Measurements from ENCODE around the gene ZBTB2. TPM values are rescaled to one million over a fixed set of nuclear protein-coding genes. Genes with fewer than 3 reads are reported as not detected.
"Not testable (repeated sequence)": the region's sequence is repeated elsewhere in the genome, so short reads cannot be mapped to it uniquely, and the experiment has no call there.

The ZBTB2 gene
- total and polyA plus RNA-seq, 5 donors from 2014 or later, result 18.0 to 31.9 (median 20.9) TPM

GRCh38 chr6:151370509-151371078 lies 20.8 kb downstream of the ZBTB2 start:
- Mint-ChIP-seq H3K9me3 (peaks cover 0 to 1% (median 0%) of the 10 kb centered on the region in 7 donors), H3K4me3 (no peak overlapping the region), H3K27ac (peak overlapping the region in 1 of 3 donors; percentile 88), H3K27me3 (no peaks in the 10 kb centered on the region), H3K36me3 (peaks cover 47% of the 10 kb centered on the region), H3K4me1 (peaks cover 32 to 44% (median 41%) of the 10 kb centered on the region in 4 donors)
- H3K9me3 ChIP-seq (ENCODE audit: control insufficient read depth in 2 of 2, low read length in 2 of 2), result no peaks in the 10 kb centered on the region
- H3K27me3 ChIP-seq (ENCODE audit: control insufficient read depth, insufficient read depth, low read length), result no peaks in the 10 kb centered on the region
- peaks cover 46% of the 10 kb centered on the region for H3K36me3 ChIP-seq (ENCODE audit: control insufficient read depth, insufficient read depth, low read length)
- H3K4me3 ChIP-seq (ENCODE audit: low read depth, low read length), result no peak overlapping the region
- ATAC-seq (ENCODE audit: low read depth in 2 of 2) (no peak), DNase-seq (no peak)
- no peak overlapping the region for H3K27ac ChIP-seq (ENCODE audit: insufficient read depth, low read length, poor library complexity, severe bottlenecking)
- peaks cover 38% of the 10 kb centered on the region for H3K4me1 ChIP-seq (ENCODE audit: control insufficient read depth, insufficient read depth, low read length, poor library complexity, severe bottlenecking)

DNA sequence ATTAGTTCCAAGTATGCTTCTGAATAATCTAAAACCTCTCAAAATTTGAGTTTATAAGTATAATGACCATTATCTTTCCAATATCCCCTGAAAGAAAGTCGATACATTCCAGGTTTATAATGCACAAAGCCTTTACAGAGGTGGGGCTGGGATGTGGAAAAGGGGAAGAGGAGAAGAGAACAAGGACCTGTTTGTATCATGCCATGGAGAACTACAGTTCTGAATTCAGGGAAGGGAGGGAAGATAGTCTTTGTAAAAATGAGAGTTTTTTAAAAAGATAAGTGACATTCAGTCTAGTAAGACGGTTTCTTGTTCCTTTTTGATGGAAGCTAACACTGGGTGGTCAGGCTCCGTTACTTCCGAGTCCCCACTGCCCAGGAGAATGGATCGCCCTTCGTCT lies 26.1 kb downstream of the ZBTB2 start:
- Mint-ChIP-seq H3K27ac (peak overlapping the region in 1 of 3 donors; percentile 49), H3K4me1 (peaks cover 2 to 11% (median 4%) of the 10 kb centered on the region in 4 donors), H3K9me3 (no peaks in the 10 kb centered on the region)

GRCh38 chr6:151359486-151359885 lies 31.9 kb downstream of the ZBTB2 start:
- Histone ChIP-seq H3K9me3 (ENCODE audit: control insufficient read depth in 2 of 2, low read length in 2 of 2) (no peaks in the 10 kb centered on the region), H3K4me1 (ENCODE audit: control insufficient read depth, insufficient read depth, low read length, poor library complexity, severe bottlenecking) (no peaks in the 10 kb centered on the region), H3K4me3 (ENCODE audit: low read depth, low read length) (no peak overlapping the region), H3K27ac (ENCODE audit: insufficient read depth, low read length, poor library complexity, severe bottlenecking) (no peak overlapping the region), H3K36me3 (ENCODE audit: control insufficient read depth, insufficient read depth, low read length) (peaks cover 26% of the 10 kb centered on the region), H3K27me3 (ENCODE audit: control insufficient read depth, insufficient read depth, low read length) (no peaks in the 10 kb centered on the region)
- no peak for DNase-seq
- no peak overlapping the region for H3K4me3 Mint-ChIP-seq
- no peaks in the 10 kb centered on the region for H3K9me3 Mint-ChIP-seq
- H3K27me3 Mint-ChIP-seq, result no peaks in the 10 kb centered on the region
- H3K4me1 Mint-ChIP-seq, result peaks cover 0 to 12% (median 7%) of the 10 kb centered on the region in 4 donors
- ATAC-seq (ENCODE audit: low read depth in 2 of 2), result no peak
- peaks cover 29% of the 10 kb centered on the region for H3K36me3 Mint-ChIP-seq
- no peak overlapping the region for H3K27ac Mint-ChIP-seq

More for the DNA sequence above, 26.1 kb downstream of the ZBTB2 start:
- Mint-ChIP-seq H3K27me3 (no peaks in the 10 kb centered on the region), H3K36me3 (peaks cover 52% of the 10 kb centered on the region), H3K4me3 (no peak overlapping the region)
- Histone ChIP-seq H3K27ac (ENCODE audit: insufficient read depth, low read length, poor library complexity, severe bottlenecking) (no peak overlapping the region), H3K9me3 (ENCODE audit: control insufficient read depth in 2 of 2, low read length in 2 of 2) (no peaks in the 10 kb centered on the region), H3K36me3 (ENCODE audit: control insufficient read depth, insufficient read depth, low read length) (peaks cover 58% of the 10 kb centered on the region), H3K27me3 (ENCODE audit: control insufficient read depth, insufficient read depth, low read length) (no peaks in the 10 kb centered on the region), H3K4me1 (ENCODE audit: control insufficient read depth, insufficient read depth, low read length, poor library complexity, severe bottlenecking) (no peaks in the 10 kb centered on the region), H3K4me3 (ENCODE audit: low read depth, low read length) (no peak overlapping the region)
- DNase-seq (no peak), ATAC-seq (ENCODE audit: low read depth in 2 of 2) (no peak)

GRCh38 chr6:151358475-151358874 lies 32.9 kb downstream of the ZBTB2 start:
- Histone ChIP-seq H3K27ac (ENCODE audit: insufficient read depth, low read length, poor library complexity, severe bottlenecking) (no peak overlapping the region), H3K4me1 (ENCODE audit: control insufficient read depth, insufficient read depth, low read length, poor library complexity, severe bottlenecking) (no peaks in the 10 kb centered on the region), H3K27me3 (ENCODE audit: control insufficient read depth, insufficient read depth, low read length) (no peaks in the 10 kb centered on the region), H3K9me3 (ENCODE audit: control insufficient read depth in 2 of 2, low read length in 2 of 2) (no peaks in the 10 kb centered on the region), H3K36me3 (ENCODE audit: control insufficient read depth, insufficient read depth, low read length) (peaks cover 20% of the 10 kb centered on the region), H3K4me3 (ENCODE audit: low read depth, low read length) (no peak overlapping the region)
- Mint-ChIP-seq H3K27ac (peak overlapping the region in 1 of 3 donors; percentile 2), H3K9me3 (no peaks in the 10 kb centered on the region), H3K4me1 (peaks cover 0 to 8% (median 7%) of the 10 kb centered on the region in 4 donors), H3K27me3 (no peaks in the 10 kb centered on the region), H3K36me3 (peaks cover 27% of the 10 kb centered on the region), H3K4me3 (no peak overlapping the region)
- DNase-seq (no peak), ATAC-seq (ENCODE audit: low read depth in 2 of 2) (no peak)

DNA sequence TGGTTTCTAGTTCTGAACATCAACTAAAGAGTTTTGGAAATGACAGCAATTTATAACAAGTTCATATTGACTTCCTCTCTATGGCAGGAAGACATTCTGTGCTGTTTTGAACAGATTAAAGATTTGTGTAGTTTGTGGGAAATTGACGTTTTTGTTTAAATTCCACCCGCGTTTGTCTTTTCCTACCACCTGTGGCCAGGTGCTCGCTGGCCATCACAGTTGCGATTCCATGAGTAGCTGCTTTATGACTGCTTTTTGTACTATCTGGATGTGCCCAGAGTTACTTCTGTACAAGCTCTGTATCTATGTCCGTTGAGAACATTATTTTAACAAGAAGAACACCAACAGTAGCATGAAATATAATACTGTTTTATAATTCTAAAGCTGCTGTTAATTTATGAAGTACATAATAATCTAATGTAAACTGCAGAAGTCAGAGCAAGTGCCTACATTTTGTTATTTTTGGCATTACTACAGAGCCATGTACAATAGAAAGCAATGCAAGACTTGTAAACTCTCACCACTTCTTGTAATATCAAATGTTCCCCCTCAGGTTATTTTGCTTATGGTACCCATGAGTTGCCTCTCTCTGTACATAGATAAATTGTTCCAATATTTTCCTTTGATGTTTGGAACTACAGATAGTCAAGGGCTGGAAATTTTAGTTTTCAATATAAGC lies 33.5 kb downstream of the ZBTB2 start:
- no peak overlapping the region for H3K4me3 ChIP-seq (ENCODE audit: low read depth, low read length)
- no peak overlapping the region for H3K4me3 Mint-ChIP-seq
- H3K27ac Mint-ChIP-seq, result peak overlapping the region in 2 of 3 donors; percentile 2 to 29
- H3K4me1 Mint-ChIP-seq, result peaks cover 0 to 8% (median 7%) of the 10 kb centered on the region in 4 donors
- H3K36me3 Mint-ChIP-seq, result peaks cover 24% of the 10 kb centered on the region
- DNase-seq (no peak), ATAC-seq (ENCODE audit: low read depth in 2 of 2) (no peak)
- H3K36me3 ChIP-seq (ENCODE audit: control insufficient read depth, insufficient read depth, low read length), result peaks cover 17% of the 10 kb centered on the region
- H3K27ac ChIP-seq (ENCODE audit: insufficient read depth, low read length, poor library complexity, severe bottlenecking), result no peak overlapping the region
- no peaks in the 10 kb centered on the region for H3K4me1 ChIP-seq (ENCODE audit: control insufficient read depth, insufficient read depth, low read length, poor library complexity, severe bottlenecking)
- no peaks in the 10 kb centered on the region for H3K27me3 Mint-ChIP-seq
- no peaks in the 10 kb centered on the region for H3K9me3 ChIP-seq (ENCODE audit: control insufficient read depth in 2 of 2, low read length in 2 of 2)
- no peaks in the 10 kb centered on the region for H3K27me3 ChIP-seq (ENCODE audit: control insufficient read depth, insufficient read depth, low read length)
- no peaks in the 10 kb centered on the region for H3K9me3 Mint-ChIP-seq

GRCh38 chr6:151356983-151357382 lies 34.4 kb downstream of the ZBTB2 start:
- not testable (repeated sequence) for H3K27me3 ChIP-seq (ENCODE audit: control insufficient read depth, insufficient read depth, low read length); H3K27ac Mint-ChIP-seq; H3K9me3 ChIP-seq (ENCODE audit: control insufficient read depth in 2 of 2, low read length in 2 of 2); H3K4me1 ChIP-seq (ENCODE audit: control insufficient read depth, insufficient read depth, low read length, poor library complexity, severe bottlenecking); H3K27me3 Mint-ChIP-seq; DNase-seq; H3K36me3 ChIP-seq (ENCODE audit: control insufficient read depth, insufficient read depth, low read length); H3K4me1 Mint-ChIP-seq; H3K4me3 Mint-ChIP-seq; H3K27ac ChIP-seq (ENCODE audit: insufficient read depth, low read length, poor library complexity, severe bottlenecking); H3K4me3 ChIP-seq (ENCODE audit: low read depth, low read length); H3K9me3 Mint-ChIP-seq; ATAC-seq (ENCODE audit: low read depth in 2 of 2)
- peaks cover 17% of the 10 kb centered on the region for H3K36me3 Mint-ChIP-seq

DNA sequence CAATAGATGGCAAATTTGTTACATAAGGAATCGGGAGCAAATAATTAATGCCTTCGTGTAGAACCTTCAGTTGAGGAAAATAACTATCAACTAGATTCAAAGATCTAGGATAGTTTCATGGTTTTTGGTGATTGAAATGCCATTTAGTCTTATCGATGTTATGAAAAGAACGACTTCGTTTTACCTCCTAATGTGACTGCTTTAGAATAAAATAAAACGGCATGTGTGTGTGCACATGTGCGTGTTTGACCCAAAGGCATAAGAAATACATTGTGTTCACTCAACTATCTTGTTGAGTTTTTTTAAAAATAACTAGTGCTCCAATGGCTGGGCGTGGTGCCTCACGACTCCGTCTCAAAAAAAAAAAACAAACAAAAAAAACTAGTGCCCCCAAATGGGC lies 37.6 kb downstream of the ZBTB2 start:
- no peak for ATAC-seq (ENCODE audit: low read depth in 2 of 2)
- Mint-ChIP-seq H3K27me3 (no peaks in the 10 kb centered on the region), H3K27ac (peak overlapping the region in 1 of 3 donors; percentile 33), H3K9me3 (no peaks in the 10 kb centered on the region), H3K36me3 (peaks cover 13% of the 10 kb centered on the region), H3K4me1 (peaks cover 0 to 8% (median 7%) of the 10 kb centered on the region in 4 donors), H3K4me3 (no peak overlapping the region)
- no peaks in the 10 kb centered on the region for H3K36me3 ChIP-seq (ENCODE audit: control insufficient read depth, insufficient read depth, low read length)
- no peaks in the 10 kb centered on the region for H3K9me3 ChIP-seq (ENCODE audit: control insufficient read depth in 2 of 2, low read length in 2 of 2)
- no peak overlapping the region for H3K27ac ChIP-seq (ENCODE audit: insufficient read depth, low read length, poor library complexity, severe bottlenecking)
- H3K27me3 ChIP-seq (ENCODE audit: control insufficient read depth, insufficient read depth, low read length), result no peaks in the 10 kb centered on the region
- H3K4me1 ChIP-seq (ENCODE audit: control insufficient read depth, insufficient read depth, low read length, poor library complexity, severe bottlenecking), result no peaks in the 10 kb centered on the region
- DNase-seq, result no peak
- H3K4me3 ChIP-seq (ENCODE audit: low read depth, low read length), result no peak overlapping the region
